IMR-90 (cell line): ENCODE results near the gene ARHGEF7. TPM values are rescaled to one million over a fixed set of nuclear protein-coding genes. Genes with fewer than 3 reads are reported as not detected.

Source experiments
- ATAC-seq: fragments of 200-7000 bp; cut with Tn5 transposase; 2 replicates; pipeline ENCODE4 v1.9.1; 2020; ENCODE audit warnings: low read depth, mild to moderate bottlenecking, moderate library complexity
- BruUV-seq: library from RNA; stranded (reverse); fragments of 400-500 nt; replicated peaks from 2 replicates; lab custom pipeline; 2021; lab: Mats Ljungman, UMichigan
- CTCF ChIA-PET: fragments of 300-600 bp; formaldehyde crosslinking; extraction: SDS; loops from one replicate; lab custom pipeline; 2021; ENCODE audit warnings: antibody characterized with exemption; lab: Yijun Ruan, JAX
- POLR2A ChIA-PET: fragments of 300-600 bp; sonication (Branson Sonifier 250); formaldehyde crosslinking; loops from one replicate; lab custom pipeline; 2022; ENCODE audit warnings: antibody characterized with exemption; ENCODE audit not compliant: unreplicated experiment; lab: Charles Lee
- DNase-seq: peaks from one replicate; pipeline ENCODE4 v3.0.0; 2013
- H2AFZ ChIP-seq: replicated peaks from 2 replicates; pipeline ENCODE3; 2013; ENCODE audit warnings: low read length, mild to moderate bottlenecking; ENCODE audit not compliant: poor library complexity
- H2AK5ac ChIP-seq: 2 replicates; pipeline ENCODE4 v1.6.1; 2013; ENCODE audit warnings: low read depth, low read length, inconsistent platforms
- H2AK9ac ChIP-seq: replicated peaks from 2 replicates; pipeline ENCODE3; 2013; ENCODE audit warnings: mild to moderate bottlenecking, low read depth, low read length, moderate library complexity; ENCODE audit not compliant: poor library complexity
- H2BK120ac ChIP-seq: 2 replicates; pipeline ENCODE4 v1.6.1; 2013; ENCODE audit warnings: low read depth, low read length, inconsistent platforms
- H2BK15ac ChIP-seq: 3 replicates; pipeline ENCODE4 v1.6.1; 2013; ENCODE audit warnings: low read depth, low read length, inconsistent platforms
- H2BK20ac ChIP-seq: 2 replicates; pipeline ENCODE4 v1.6.1; 2013; ENCODE audit warnings: low read depth, mild to moderate bottlenecking, inconsistent platforms, low read length, moderate library complexity
- H2BK5ac ChIP-seq: 2 replicates; pipeline ENCODE4 v1.6.1; 2013; ENCODE audit warnings: mild to moderate bottlenecking, low read depth, low read length, inconsistent platforms; ENCODE audit not compliant: poor library complexity, severe bottlenecking
- H3K14ac ChIP-seq: replicated peaks from 2 replicates; pipeline ENCODE4 v1.6.1; 2013; ENCODE audit warnings: low read depth, low read length, inconsistent platforms
- H3K18ac ChIP-seq: 2 replicates; pipeline ENCODE4 v1.6.1; 2013; ENCODE audit warnings: low read depth, low read length, control low read depth
- H3K23ac ChIP-seq: 2 replicates; pipeline ENCODE4 v1.6.1; 2013; ENCODE audit warnings: low read depth, low read length, inconsistent platforms
- H3K27ac ChIP-seq: 2 replicates; pipeline ENCODE4 v1.5.1; 2013; ENCODE audit warnings: mild to moderate bottlenecking, control low read depth, low read length; ENCODE audit not compliant: insufficient read depth
- H3K27me3 ChIP-seq: 2 replicates; pipeline ENCODE4 v1.6.1; 2013; ENCODE audit warnings: low read length; ENCODE audit not compliant: control insufficient read depth, insufficient read depth
- H3K36me3 ChIP-seq: 2 replicates; pipeline ENCODE4 v1.6.1; 2013; ENCODE audit warnings: low read length, mixed read lengths; ENCODE audit not compliant: control insufficient read depth, insufficient read depth
- H3K4ac ChIP-seq: 2 replicates; pipeline ENCODE4 v1.6.1; 2013; ENCODE audit warnings: low read depth, low read length, inconsistent platforms
- H3K4me1 ChIP-seq: 2 replicates; pipeline ENCODE4 v1.6.1; 2013; ENCODE audit warnings: low read length, mixed read lengths; ENCODE audit not compliant: control insufficient read depth, insufficient read depth
- H3K4me2 ChIP-seq: 2 replicates; pipeline ENCODE4 v1.6.1; 2013; ENCODE audit warnings: low read depth, mild to moderate bottlenecking, control low read depth, low read length, moderate library complexity
- H3K4me3 ChIP-seq: 2 replicates; pipeline ENCODE4 v1.5.1; 2013; ENCODE audit warnings: low read depth, mild to moderate bottlenecking, control low read depth, low read length, moderate library complexity; ENCODE audit not compliant: insufficient read depth
- H3K56ac ChIP-seq: 2 replicates; pipeline ENCODE4 v1.6.1; 2013; ENCODE audit warnings: low read length, inconsistent platforms; ENCODE audit not compliant: insufficient read depth; ENCODE audit errors: extremely low read depth
- H3K79me1 ChIP-seq, 2 experiments: 2 replicates each; pipeline ENCODE4 v1.6.1; 2013; ENCODE audit warnings: low read length in 2 of 2, inconsistent platforms in 1 of 2, low read depth in 1 of 2
- H3K9ac ChIP-seq: 2 replicates; pipeline ENCODE4 v1.6.1; 2013; ENCODE audit warnings: low read depth, low read length, control low read depth
- H3K9me1 ChIP-seq: 2 replicates; pipeline ENCODE4 v1.6.1; 2013; ENCODE audit warnings: low read length, inconsistent platforms; ENCODE audit not compliant: insufficient read depth
- H3K9me3 ChIP-seq: 2 replicates; pipeline ENCODE4 v1.6.1; 2013; ENCODE audit warnings: low read length; ENCODE audit not compliant: control insufficient read depth, insufficient read depth
- H4K20me1 ChIP-seq: 2 replicates; pipeline ENCODE4 v1.6.1; 2013; ENCODE audit warnings: low read length, inconsistent platforms; ENCODE audit not compliant: insufficient read depth
- H4K5ac ChIP-seq: 2 replicates; pipeline ENCODE4 v1.6.1; 2013; ENCODE audit warnings: mild to moderate bottlenecking, low read depth, low read length, control low read depth
- H4K8ac ChIP-seq, 2 experiments: 2 replicates each; pipeline ENCODE4 v1.6.1; 2013; ENCODE audit warnings: low read depth in 2 of 2, low read length in 2 of 2, control low read depth in 1 of 2, inconsistent platforms in 1 of 2
- H4K91ac ChIP-seq: 2 replicates; pipeline ENCODE4 v1.6.1; 2013; ENCODE audit warnings: low read depth, low read length, inconsistent platforms; ENCODE audit not compliant: insufficient read depth
- CEBPB ChIP-seq: IDR thresholded peaks from 2 replicates; pipeline ENCODE4 v1.6.1; 2012; ENCODE audit warnings: low read depth, low read length, improper control_type of control experiment
- WGBS, 2 experiments: methylation state at CpG; one replicate each; pipeline versions ENCODE4 v1.1.5 to v1.1.7; 2013; ENCODE audit warnings: missing lambda C conversion rate in 2 of 2; ENCODE audit not compliant: insufficient read length in 1 of 2; ENCODE audit errors: extremely low coverage in 2 of 2; 5-methylcytosine and 5-hydroxymethylcytosine counted together
- dilution Hi-C: fragments of 300-500 bp; cut with HindIII; formaldehyde crosslinking; loops from one replicate; pipeline ENCODE4 v1.14.3; 2018; ENCODE audit warnings: low sequenced_read_pairs; ENCODE audit not compliant: unreplicated experiment
- in situ Hi-C: fragments of 300-500 bp; cut with MboI; formaldehyde crosslinking; loops from 3 replicates; pipeline ENCODE4 v1.14.3; 2019; ENCODE audit warnings: low sequenced_read_pairs, inconsistent platforms, mixed read lengths
- intact Hi-C: fragments of 100-400 bp; cut with micrococcal nuclease; formaldehyde crosslinking; loops from 2 replicates; pipeline ENCODE4 v1.10.0; 2022
- polyA plus RNA-seq, 3 experiments: library from polyadenylated mRNA; depleted of rRNA; stranded (reverse); fragments of >200 nt; gene quantifications; 2 replicates each; pipeline ENCODE4 v1.2.3, GENCODE V29; 2012; ENCODE audit warnings: low replicate concordance in 1 of 3
- total RNA-seq: library from RNA; depleted of rRNA; stranded (reverse); fragments of >200 nt; gene quantifications from 2 replicates; pipeline ENCODE4 v1.2.3, GENCODE V29; 2012

ARHGEF7 gene
- total and polyA plus RNA-seq, 2 of the 4 experiments (the other 2 are of a cell fraction), result 32.9 to 59.0 TPM

DNA sequence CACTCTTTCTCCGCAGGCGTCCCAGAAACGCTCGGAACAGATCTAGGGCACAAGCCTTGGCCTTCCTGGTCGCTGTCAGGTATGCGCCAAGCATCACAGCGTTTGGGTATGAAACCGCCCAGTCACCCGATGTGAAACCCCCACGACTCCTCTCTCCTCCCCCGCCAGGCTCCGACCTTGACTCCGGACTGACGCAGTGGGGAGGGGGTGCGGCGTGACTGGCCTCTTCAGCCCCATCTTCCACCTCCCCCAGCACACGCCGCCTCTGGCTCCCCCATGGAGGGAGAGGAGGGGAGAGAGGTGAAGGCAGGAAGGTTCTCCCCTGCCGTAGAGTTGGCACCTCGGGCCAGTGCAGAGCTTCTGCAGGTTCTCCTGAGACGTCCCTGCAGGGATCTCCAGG, 22.0 kb upstream of the ARHGEF7 start:
- Histone ChIP-seq H2BK20ac (no peak overlapping the region), H3K4ac (no peak overlapping the region), H3K4me2 (no peak overlapping the region), H3K9me1 (no peaks in the 10 kb centered on the region), H3K27me3 (peaks cover 66% of the 10 kb centered on the region), H2AK5ac (no peak overlapping the region), H3K9ac (no peak overlapping the region), H3K79me1 (no peaks in the 10 kb centered on the region), H4K20me1 (no peaks in the 10 kb centered on the region), H2AK9ac (no peak overlapping the region), H3K36me3 (no peaks in the 10 kb centered on the region), H3K9me3 (no peaks in the 10 kb centered on the region; the same call in 1 of the 2 replicates), H4K91ac (no peak overlapping the region), H2BK120ac (no peak overlapping the region), H3K18ac (no peak overlapping the region), H4K8ac (no peak overlapping the region), H3K56ac (no peak overlapping the region), H2BK15ac (no peak overlapping the region), H3K14ac (no peak overlapping the region), H2AFZ (no peak overlapping the region), H3K27ac (no peak overlapping the region), H3K4me3 (no peak overlapping the region), H4K5ac (no peak overlapping the region), H2BK5ac (no peak overlapping the region), H3K23ac (no peak overlapping the region), H3K4me1 (no peaks in the 10 kb centered on the region)
- dilution Hi-C loops, result no loop called here
- ATAC-seq, result no peak
- in situ Hi-C loops, result no loop called here
- POLR2A ChIA-PET, result no interaction called here
- no peak for TF ChIP-seq CEBPB
- CTCF ChIA-PET, result no interaction called here
- WGBS, 2 experiments, result 77% methylated on average over 2 of the region's 21 CpGs; no CpG with 5 or more reads in 1 of the 2 experiments
- intact Hi-C loops, result no loop called here
- no TSS peak for BruUV-seq
- DNase-seq, result no peak
